ENCODE results near the gene PHF1. TPM values are rescaled to one million over a fixed set of nuclear protein-coding genes. Genes with fewer than 3 reads are reported as not detected.

Gene PHF1
- total RNA-seq, 1 experiment from 2014 or later: 25.5 TPM

GRCh38 chr6:33428966-33429749 is 18.3 kb downstream of the PHF1 start:
- no peaks in the 10 kb centered on the region for H3K36me3 ChIP-seq
- no peak overlapping the region for H3K27ac ChIP-seq
- peaks cover 6% of the 10 kb centered on the region; the same call in 1 of the 2 replicates for H3K27me3 ChIP-seq
- no peak for DNase-seq
- no peak overlapping the region for H3K4me3 ChIP-seq
- peaks cover 21% of the 10 kb centered on the region for H3K4me1 ChIP-seq
- no peaks in the 10 kb centered on the region for H3K9me3 ChIP-seq (replicated peaks)

- no peaks in the 10 kb centered on the region for H3K9me3 ChIP-seq (replicated peaks)
- H3K36me3 ChIP-seq: no peaks in the 10 kb centered on the region
- peaks cover 6% of the 10 kb centered on the region; the same call in 1 of the 2 replicates for H3K27me3 ChIP-seq
- no peak overlapping the region for H3K27ac ChIP-seq
- peaks cover 18% of the 10 kb centered on the region for H3K4me1 ChIP-seq
- DNase-seq: no peak
- H3K4me3 ChIP-seq: no peak overlapping the region
These were observed 18.9 kb downstream of the PHF1 start for GRCh38 chr6:33429750-33430052.

- H3K9me3 ChIP-seq (replicated peaks): no peaks in the 10 kb centered on the region
- H3K27me3 ChIP-seq: peaks cover 6% of the 10 kb centered on the region; the same call in 1 of the 2 replicates
- H3K4me3 ChIP-seq: no peak overlapping the region
- no peak for DNase-seq
- no peak overlapping the region for H3K27ac ChIP-seq
- no peaks in the 10 kb centered on the region for H3K36me3 ChIP-seq
- peaks cover 16% of the 10 kb centered on the region for H3K4me1 ChIP-seq
These were observed 19.5 kb downstream of the PHF1 start for GRCh38 chr6:33430334-33430733.

GRCh38 chr6:33430991-33431879 is 20.4 kb downstream of the PHF1 start:
- H3K27ac ChIP-seq: no peak overlapping the region
- peak overlapping the region; percentile 37 for H3K4me3 ChIP-seq
- H3K36me3 ChIP-seq: no peaks in the 10 kb centered on the region
- no peaks in the 10 kb centered on the region for H3K9me3 ChIP-seq (replicated peaks)
- DNase-seq: peak; percentile 81 to 82
- peaks cover 6% of the 10 kb centered on the region; the same call in 1 of the 2 replicates for H3K27me3 ChIP-seq
- H3K4me1 ChIP-seq: peaks cover 16% of the 10 kb centered on the region

- peaks cover 15% of the 10 kb centered on the region for H3K4me1 ChIP-seq
These were observed 21.2 kb downstream of the PHF1 start for GRCh38 chr6:33431880-33432541.

GRCh38 chr6:33432546-33432945 is 21.7 kb downstream of the PHF1 start:
- DNase-seq: no peak
- Histone ChIP-seq H3K27ac (no peak overlapping the region), H3K4me3 (no peak overlapping the region), H3K36me3 (no peaks in the 10 kb centered on the region), H3K9me3 (replicated peaks) (no peaks in the 10 kb centered on the region), H3K4me1 (peaks cover 12% of the 10 kb centered on the region), H3K27me3 (peaks cover 6% of the 10 kb centered on the region; the same call in 1 of the 2 replicates)

More at GRCh38 chr6:33431880-33432541, 21.2 kb downstream of the PHF1 start:
- H3K9me3 ChIP-seq (replicated peaks): no peaks in the 10 kb centered on the region
- peaks cover 6% of the 10 kb centered on the region; the same call in 1 of the 2 replicates for H3K27me3 ChIP-seq
- H3K36me3 ChIP-seq: no peaks in the 10 kb centered on the region
- no peak overlapping the region for H3K4me3 ChIP-seq
- no peak overlapping the region for H3K27ac ChIP-seq
- no peak for DNase-seq

- Histone ChIP-seq H3K4me1 (peaks cover 12% of the 10 kb centered on the region), H3K27ac (no peak overlapping the region), H3K4me3 (no peak overlapping the region), H3K27me3 (peaks cover 6% of the 10 kb centered on the region; the same call in 1 of the 2 replicates), H3K9me3 (replicated peaks) (no peaks in the 10 kb centered on the region), H3K36me3 (no peaks in the 10 kb centered on the region)
- DNase-seq: no peak
These were observed 22.3 kb downstream of the PHF1 start for GRCh38 chr6:33433001-33433543.

- Histone ChIP-seq H3K36me3 (no peaks in the 10 kb centered on the region; the same call in 1 of the 2 replicates), H3K9me3 (replicated peaks) (no peaks in the 10 kb centered on the region), H3K4me3 (no peak overlapping the region), H3K27me3 (peaks cover 1% of the 10 kb centered on the region; the same call in 1 of the 2 replicates), H3K4me1 (peaks cover 9% of the 10 kb centered on the region), H3K27ac (no peak overlapping the region)
- DNase-seq: peak in 1 of 2 experiments; percentile 26
These were observed 22.9 kb downstream of the PHF1 start for GRCh38 chr6:33433544-33434191.

- Histone ChIP-seq H3K4me3 (no peak overlapping the region), H3K4me1 (peaks cover 8% of the 10 kb centered on the region; the same call in 1 of the 2 replicates), H3K27ac (no peak overlapping the region), H3K27me3 (no peaks in the 10 kb centered on the region), H3K9me3 (replicated peaks) (no peaks in the 10 kb centered on the region), H3K36me3 (no peaks in the 10 kb centered on the region; the same call in 1 of the 2 replicates)
- DNase-seq: no peak
These were observed 24.1 kb downstream of the PHF1 start for GRCh38 chr6:33434961-33435360.

GRCh38 chr6:33437666-33438065 is 26.9 kb downstream of the PHF1 start:
- H3K9me3 ChIP-seq (replicated peaks): no peaks in the 10 kb centered on the region
- no peak overlapping the region for H3K4me3 ChIP-seq
- H3K4me1 ChIP-seq: 0 out of 2 replicates have a peak, but pooled peaks cover 3% of the 10 kb centered on the region
- no peaks in the 10 kb centered on the region; the same call in 1 of the 2 replicates for H3K36me3 ChIP-seq
- no peak for DNase-seq
- no peaks in the 10 kb centered on the region for H3K27me3 ChIP-seq
- H3K27ac ChIP-seq: no peak overlapping the region

GRCh38 chr6:33438978-33439594 is 28.3 kb downstream of the PHF1 start:
- DNase-seq: no peak
- Histone ChIP-seq H3K9me3 (replicated peaks) (no peaks in the 10 kb centered on the region), H3K4me1 (no peaks in the 10 kb centered on the region), H3K27me3 (no peaks in the 10 kb centered on the region), H3K4me3 (no peak overlapping the region), H3K27ac (no peak overlapping the region), H3K36me3 (no peaks in the 10 kb centered on the region; the same call in 1 of the 2 replicates)

GRCh38 chr6:33439956-33440648 is 29.3 kb downstream of the PHF1 start:
- Histone ChIP-seq H3K27ac (no peak overlapping the region), H3K4me3 (no peak overlapping the region), H3K9me3 (replicated peaks) (no peaks in the 10 kb centered on the region), H3K36me3 (no peaks in the 10 kb centered on the region; the same call in 1 of the 2 replicates), H3K27me3 (no peaks in the 10 kb centered on the region), H3K4me1 (no peaks in the 10 kb centered on the region)
- DNase-seq: no peak

GRCh38 chr6:33440649-33441309 is 30.0 kb downstream of the PHF1 start:
- no peak overlapping the region for H3K4me3 ChIP-seq
- H3K4me1 ChIP-seq: no peaks in the 10 kb centered on the region
- H3K9me3 ChIP-seq (replicated peaks): no peaks in the 10 kb centered on the region
- no peak overlapping the region for H3K27ac ChIP-seq
- no peak for DNase-seq
- H3K36me3 ChIP-seq: no peaks in the 10 kb centered on the region; the same call in 1 of the 2 replicates
- no peaks in the 10 kb centered on the region for H3K27me3 ChIP-seq
